Measurements from ENCODE around the gene DZIP1L. TPM values are rescaled to one million over a fixed set of nuclear protein-coding genes. Genes with fewer than 3 reads are reported as not detected.
A peak's percentile ranks its signal among the peaks of the same experiment; 100 is the strongest.

The DZIP1L gene
- total RNA-seq, 1 donor from 2014 or later: 23.4 TPM

- H3K36me3 Mint-ChIP-seq (ENCODE audit: unreplicated experiment): no peaks in the 10 kb centered on the region
- H3K4me3 Mint-ChIP-seq (ENCODE audit: unreplicated experiment): no peak overlapping the region
- no peaks in the 10 kb centered on the region for H3K9me3 Mint-ChIP-seq (ENCODE audit: unreplicated experiment)
- H3K27me3 Mint-ChIP-seq (ENCODE audit: unreplicated experiment): no peaks in the 10 kb centered on the region
- no peak overlapping the region for H3K27ac Mint-ChIP-seq (ENCODE audit: unreplicated experiment)
- DNase-seq (ENCODE audit: extremely low spot score, unreplicated experiment): no peak
- no peaks in the 10 kb centered on the region for H3K4me1 Mint-ChIP-seq (ENCODE audit: unreplicated experiment)
- no peak for TF ChIP-seq CTCF (IDR thresholded peaks at IDR 0.05)
Measured at GRCh38 chr3:138054057-138054456, 61.4 kb downstream of the DZIP1L start.

GRCh38 chr3:138051947-138052802 is 63.2 kb downstream of the DZIP1L start:
- no peak overlapping the region for H3K4me3 Mint-ChIP-seq (ENCODE audit: unreplicated experiment)
- peak; percentile 78 for TF ChIP-seq CTCF (IDR thresholded peaks at IDR 0.05)
- H3K9me3 Mint-ChIP-seq (ENCODE audit: unreplicated experiment): no peaks in the 10 kb centered on the region
- H3K27ac Mint-ChIP-seq (ENCODE audit: unreplicated experiment): no peak overlapping the region
- no peaks in the 10 kb centered on the region for H3K36me3 Mint-ChIP-seq (ENCODE audit: unreplicated experiment)
- DNase-seq (ENCODE audit: extremely low spot score, unreplicated experiment): no peak
- no peaks in the 10 kb centered on the region for H3K4me1 Mint-ChIP-seq (ENCODE audit: unreplicated experiment)
- H3K27me3 Mint-ChIP-seq (ENCODE audit: unreplicated experiment): no peaks in the 10 kb centered on the region

GRCh38 chr3:138049157-138049919 is 66.1 kb downstream of the DZIP1L start:
- Mint-ChIP-seq H3K4me3 (ENCODE audit: unreplicated experiment) (no peak overlapping the region), H3K4me1 (ENCODE audit: unreplicated experiment) (peaks cover 6% of the 10 kb centered on the region), H3K36me3 (ENCODE audit: unreplicated experiment) (peaks cover 3% of the 10 kb centered on the region), H3K27ac (ENCODE audit: unreplicated experiment) (no peak overlapping the region), H3K9me3 (ENCODE audit: unreplicated experiment) (peaks cover 5% of the 10 kb centered on the region), H3K27me3 (ENCODE audit: unreplicated experiment) (no peaks in the 10 kb centered on the region)
- TF ChIP-seq CTCF (IDR thresholded peaks at IDR 0.05): no peak
- no peak for DNase-seq (ENCODE audit: extremely low spot score, unreplicated experiment)

- peaks cover 20% of the 10 kb centered on the region for H3K4me1 Mint-ChIP-seq (ENCODE audit: unreplicated experiment)
- no peak for TF ChIP-seq CTCF (IDR thresholded peaks at IDR 0.05)
Measured at GRCh38 chr3:138047596-138048158, 67.7 kb downstream of the DZIP1L start.

GRCh38 chr3:138046955-138047354 is 68.5 kb downstream of the DZIP1L start:
- DNase-seq (ENCODE audit: extremely low spot score, unreplicated experiment): no peak

More at GRCh38 chr3:138047596-138048158, 67.7 kb downstream of the DZIP1L start:
- DNase-seq (ENCODE audit: extremely low spot score, unreplicated experiment): no peak
- Mint-ChIP-seq H3K4me3 (ENCODE audit: unreplicated experiment) (no peak overlapping the region), H3K27me3 (ENCODE audit: unreplicated experiment) (no peaks in the 10 kb centered on the region), H3K36me3 (ENCODE audit: unreplicated experiment) (peaks cover 3% of the 10 kb centered on the region), H3K27ac (ENCODE audit: unreplicated experiment) (no peak overlapping the region), H3K9me3 (ENCODE audit: unreplicated experiment) (peaks cover 7% of the 10 kb centered on the region)

More at GRCh38 chr3:138046955-138047354, 68.5 kb downstream of the DZIP1L start:
- Mint-ChIP-seq H3K27ac (ENCODE audit: unreplicated experiment) (no peak overlapping the region), H3K4me3 (ENCODE audit: unreplicated experiment) (no peak overlapping the region), H3K4me1 (ENCODE audit: unreplicated experiment) (peaks cover 25% of the 10 kb centered on the region), H3K9me3 (ENCODE audit: unreplicated experiment) (peaks cover 7% of the 10 kb centered on the region), H3K36me3 (ENCODE audit: unreplicated experiment) (peaks cover 3% of the 10 kb centered on the region), H3K27me3 (ENCODE audit: unreplicated experiment) (no peaks in the 10 kb centered on the region)
- TF ChIP-seq CTCF (IDR thresholded peaks at IDR 0.05): no peak
